HCT116 (cell line): ENCODE data around the gene SH2D3C. TPM values are rescaled to one million over a fixed set of nuclear protein-coding genes. Genes with fewer than 3 reads are reported as not detected.

Experiments
- ATAC-seq: fragments of 200-7000 bp; cut with Tn5 transposase; 2 replicates; pipeline ENCODE4 v1.9.1; 2020; ENCODE audit warnings: mild to moderate bottlenecking, moderate library complexity
- BruUV-seq: library from RNA; stranded (reverse); fragments of 400-500 nt; replicated peaks from 2 replicates; lab custom pipeline; 2021; lab: Mats Ljungman, UMichigan
- CTCF ChIA-PET: fragments of 300-600 bp; sonication (Branson Sonifier 250); formaldehyde crosslinking; loops from one replicate; lab custom pipeline; 2021; ENCODE audit warnings: antibody characterized with exemption; lab: Charles Lee
- POLR2A ChIA-PET: fragments of 300-600, 350-600 bp; sonication (Branson Sonifier 250); formaldehyde crosslinking; loops from one replicate; lab custom pipeline; 2021; ENCODE audit warnings: antibody characterized with exemption; lab: Charles Lee
- RAD21 ChIA-PET, 2 experiments: fragments of 300-600 bp; sonication (Branson Sonifier 250); formaldehyde crosslinking; loops; one replicate each; lab custom pipeline; 2023; ENCODE audit warnings: low total read pairs in 2 of 2; ENCODE audit not compliant: uncharacterized antibody in 2 of 2, unreplicated experiment in 2 of 2, low non-redundant PET in 1 of 2; lab: Charles Lee
- DNase-seq: peaks from one replicate; pipeline ENCODE4 v3.0.0-alpha.2; 2010; ENCODE audit warnings: low read depth, low spot score
- H2AFZ ChIP-seq: fragments of 200-600 bp; shearing (Covaris generic), sonication (generic); 2 replicates; pipeline ENCODE4 v1.6.1; 2017; ENCODE audit warnings: low read depth, mixed run types, mixed read lengths, antibody characterized with exemption, low read length; ENCODE audit not compliant: poor library complexity, severe bottlenecking
- H3K27ac ChIP-seq: 2 replicates; pipeline ENCODE4 v1.5.1; 2012; ENCODE audit warnings: low read depth, low read length
- H3K27me3 ChIP-seq: fragments of 200-600 bp; sonication (generic); 2 replicates; pipeline ENCODE4 v1.6.1; 2016; ENCODE audit warnings: mixed run types, low read length, mixed read lengths; ENCODE audit not compliant: insufficient read depth
- H3K36me3 ChIP-seq, 2 experiments: fragments of 200-500 bp in 1 of 2; fragments of 200-600 bp in 1 of 2; sonication (Bioruptor generic) in 1 of 2; sonication (generic) in 1 of 2; 2 replicates each; pipeline versions ENCODE4 v1.5.1 to v1.6.1; 2014 to 2016; ENCODE audit warnings: low read length in 2 of 2, inconsistent platforms in 1 of 2, mixed read lengths in 1 of 2, mixed run types in 1 of 2; ENCODE audit not compliant: insufficient read depth in 2 of 2, control insufficient read depth in 1 of 2
- H3K4me1 ChIP-seq, 2 experiments: fragments of 200-600 bp in 1 of 2; sonication (generic) in 1 of 2; 2 replicates each; pipeline versions ENCODE4 v1.5.1 to v1.6.1; 2012 to 2017; ENCODE audit warnings: low read length in 2 of 2, inconsistent platforms in 1 of 2, mild to moderate bottlenecking in 1 of 2, mixed read lengths in 1 of 2, mixed run types in 1 of 2, moderate library complexity in 1 of 2; ENCODE audit not compliant: insufficient read depth in 2 of 2, control insufficient read depth in 1 of 2
- H3K4me2 ChIP-seq: fragments of 200-600 bp; sonication (generic); 2 replicates; pipeline ENCODE4 v1.6.1; 2017; ENCODE audit warnings: mixed run types, low read length, mixed read lengths
- H3K4me3 ChIP-seq, 2 experiments: fragments of 200-600 bp in 1 of 2; sonication (generic) in 1 of 2; replicated peaks in 1 of 2; 2 replicates each; pipeline ENCODE4 v1.5.1; 2011 to 2016; ENCODE audit warnings: low read length in 2 of 2, control low read depth in 1 of 2, low read depth in 1 of 2, mild to moderate bottlenecking in 1 of 2, mixed read lengths in 1 of 2, mixed run types in 1 of 2
- H3K79me2 ChIP-seq: fragments of 200-600 bp; sonication (generic); 2 replicates; pipeline ENCODE4 v1.6.1; 2017; ENCODE audit warnings: mild to moderate bottlenecking, mixed run types, low read length, moderate library complexity, mixed read lengths; ENCODE audit not compliant: insufficient read depth
- H3K9ac ChIP-seq: fragments of 200-600 bp; sonication (generic); 2 replicates; pipeline ENCODE4 v1.6.1; 2016; ENCODE audit warnings: low read length, mixed read lengths
- H3K9me2 ChIP-seq: fragments of 200-600 bp; sonication (generic), shearing (Covaris generic); 2 replicates; pipeline ENCODE4 v1.6.1; 2017; ENCODE audit warnings: mixed run types, mild to moderate bottlenecking, moderate library complexity; ENCODE audit not compliant: insufficient read depth
- H3K9me3 ChIP-seq, 2 experiments: fragments of 200-500 bp in 1 of 2; fragments of 200-600 bp in 1 of 2; sonication (Bioruptor generic) in 1 of 2; sonication (generic) in 1 of 2; 2 replicates each; pipeline ENCODE4 v1.6.1; 2014 to 2017; ENCODE audit warnings: low read length in 2 of 2, mixed read lengths in 2 of 2, inconsistent platforms in 1 of 2, low read depth in 1 of 2, mild to moderate bottlenecking in 1 of 2, mixed run types in 1 of 2, moderate library complexity in 1 of 2; ENCODE audit not compliant: control insufficient read depth in 1 of 2, insufficient read depth in 1 of 2
- H4K20me1 ChIP-seq: fragments of 200-600 bp; sonication (generic), shearing (Covaris generic); 2 replicates; pipeline ENCODE4 v1.6.1; 2017; ENCODE audit warnings: mixed run types, mild to moderate bottlenecking, moderate library complexity; ENCODE audit not compliant: insufficient read depth
- ATF3 ChIP-seq: IDR thresholded peaks from 2 replicates; pipeline ENCODE4 v1.6.1; 2012
- CBX3 ChIP-seq: IDR thresholded peaks from 2 replicates; pipeline ENCODE4 v1.6.1; 2012; ENCODE audit warnings: low read depth
- CEBPB ChIP-seq: IDR thresholded peaks from 2 replicates; pipeline ENCODE4 v1.6.1; 2012; ENCODE audit warnings: low read depth
- CTCF ChIP-seq, 3 experiments: fragments of 200-600 bp in 1 of 3; sonication (generic) in 1 of 3; IDR thresholded peaks in 2 of 3; conservative IDR thresholded peaks in 1 of 3; 2 replicates each; pipeline ENCODE4 v1.5.1; 2012 to 2017; ENCODE audit warnings: low read depth in 2 of 3, low read length in 2 of 3, antibody characterized with exemption in 1 of 3, borderline replicate concordance in 1 of 3, control low read depth in 1 of 3, mild to moderate bottlenecking in 1 of 3, mixed read lengths in 1 of 3, mixed run types in 1 of 3, moderate library complexity in 1 of 3; ENCODE audit not compliant: insufficient read depth in 1 of 3
- EGR1 ChIP-seq: IDR thresholded peaks from 2 replicates; pipeline ENCODE4 v1.6.1; 2012; ENCODE audit warnings: low read depth
- EZH2 ChIP-seq: fragments of 200-600 bp; sonication (generic); IDR thresholded peaks from 2 replicates; pipeline ENCODE4 v1.6.1; 2017; ENCODE audit warnings: antibody characterized with exemption, mixed run types
- JUND ChIP-seq: IDR thresholded peaks from 2 replicates; pipeline ENCODE4 v1.6.1; 2012
- POLR2AphosphoS5 ChIP-seq: IDR thresholded peaks from 2 replicates; pipeline ENCODE4 v1.6.1; 2011; ENCODE audit warnings: mild to moderate bottlenecking, low read depth, low read length, moderate library complexity
- RAD21 ChIP-seq: IDR thresholded peaks from 2 replicates; pipeline ENCODE4 v1.6.1; 2012; ENCODE audit warnings: low read depth, mild to moderate bottlenecking
- SIN3A ChIP-seq: IDR thresholded peaks from 2 replicates; pipeline ENCODE4 v1.6.1; 2012; ENCODE audit warnings: low read depth
- SRF ChIP-seq: IDR thresholded peaks from 2 replicates; pipeline ENCODE4 v1.6.1; 2012; ENCODE audit warnings: low read depth
- ZNF274 ChIP-seq: fragments of 200-500 bp; sonication (Bioruptor generic); IDR thresholded peaks from 2 replicates; pipeline ENCODE4 v1.6.1; 2014; ENCODE audit warnings: mild to moderate bottlenecking, low read depth, low read length, inconsistent platforms
- intact Hi-C: fragments of 100-400 bp; cut with micrococcal nuclease; formaldehyde crosslinking; loops from 2 replicates; pipeline ENCODE4 v1.10.0; 2022
- total RNA-seq: library from RNA; stranded (reverse); gene quantifications from one replicate; pipeline ENCODE4 v1.2.1, GENCODE V29; 2021; ENCODE audit not compliant: unreplicated experiment

The SH2D3C gene
- total RNA-seq, 1 experiment from 2014 or later = 1.3 TPM

DNA sequence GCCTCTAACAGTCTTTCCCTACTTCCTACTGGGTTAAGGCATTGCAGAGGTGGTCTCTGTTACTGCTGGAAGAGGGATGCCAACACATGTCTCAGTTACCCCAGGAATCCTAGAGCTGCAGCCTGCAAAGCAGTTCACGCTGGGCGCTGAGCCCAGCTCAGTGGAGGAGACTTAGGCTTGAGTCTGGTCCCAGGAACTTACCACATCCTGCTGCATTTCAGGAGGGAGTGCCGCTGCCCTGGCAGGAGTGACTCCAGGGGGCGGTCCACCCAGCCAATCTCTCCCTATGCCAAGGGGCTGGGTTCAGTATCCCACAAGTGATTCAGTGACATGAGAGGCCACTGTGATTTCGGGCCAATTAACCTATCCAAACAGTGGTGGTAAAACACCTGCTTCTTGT is 55.0 kb downstream of the SH2D3C start:
- no peak overlapping the region for H3K4me3 ChIP-seq
- H4K20me1 ChIP-seq = no peaks in the 10 kb centered on the region
- CTCF ChIA-PET = interaction anchor here (2.7 kb wide), 1 partner anchor 11 kb away, joined by 17 read pairs; the partner anchor contains the start of gene TOR2A
- POLR2A ChIA-PET = interaction anchor here (1.1 kb wide), 1 partner anchor 11 kb away, joined by 3 read pairs; the partner anchor contains the start of gene TOR2A
- peak overlapping the region; percentile 50; the same call in 1 of the 2 replicates for H3K27ac ChIP-seq
- no peaks in the 10 kb centered on the region for H3K79me2 ChIP-seq
- H3K9ac ChIP-seq = no peak overlapping the region
- RAD21 ChIA-PET = no interaction called here
- no peaks in the 10 kb centered on the region for H3K9me3 ChIP-seq
- ATAC-seq (no peak), DNase-seq (no peak)
- peak overlapping the region; percentile 10; the same call in 1 of the 2 replicates for H3K4me2 ChIP-seq
- TF ChIP-seq RAD21 (no peak), CTCF (IDR thresholded peaks at IDR 0.05 in 2 of 3, conservative IDR thresholded peaks at IDR 0.05 in 1 of 3; ENCODE audit: borderline replicate concordance in 1 of 3, insufficient read depth in 1 of 3, low read depth in 2 of 3, low read length in 2 of 3) (no peak), CBX3 (no peak), SIN3A (no peak), POLR2AphosphoS5 (no peak), JUND (no peak), CEBPB (no peak)
- no peaks in the 10 kb centered on the region for H3K27me3 ChIP-seq
- peaks cover 54 to 62% of the 10 kb centered on the region in 2 experiments for H3K4me1 ChIP-seq
- no peak overlapping the region for H2AFZ ChIP-seq
- H3K9me2 ChIP-seq = no peaks in the 10 kb centered on the region
- no peaks in the 10 kb centered on the region for H3K36me3 ChIP-seq
- intact Hi-C loops = loop anchor here (5.0 kb wide), 2 partner anchors 111 to 201 kb away; partner anchors contain the start of gene STXBP1
- BruUV-seq = no TSS peak

- Histone ChIP-seq H3K9me2 (no peaks in the 10 kb centered on the region), H3K9ac (no peak overlapping the region), H3K4me3 (no peak overlapping the region), H4K20me1 (no peaks in the 10 kb centered on the region), H3K27ac (peak overlapping the region; percentile 8; the same call in 1 of the 2 replicates), H3K4me1 (peaks cover 54 to 62% of the 10 kb centered on the region in 2 experiments), H2AFZ (no peak overlapping the region), H3K79me2 (no peaks in the 10 kb centered on the region), H3K27me3 (no peaks in the 10 kb centered on the region), H3K4me2 (no peak overlapping the region), H3K36me3 (no peaks in the 10 kb centered on the region), H3K9me3 (no peaks in the 10 kb centered on the region)
- RAD21 ChIA-PET = no interaction called here
- no peak for ATAC-seq
- TF ChIP-seq ZNF274 (no peak), RAD21 (no peak), ATF3 (no peak), EGR1 (no peak), EZH2 (no peak), CBX3 (no peak), SRF (no peak), CTCF (IDR thresholded peaks at IDR 0.05 in 2 of 3, conservative IDR thresholded peaks at IDR 0.05 in 1 of 3; ENCODE audit: borderline replicate concordance in 1 of 3, insufficient read depth in 1 of 3, low read depth in 2 of 3, low read length in 2 of 3) (no peak)
- BruUV-seq = no TSS peak
- intact Hi-C loops = loop anchor here (5.0 kb wide), 2 partner anchors 111 to 201 kb away; partner anchors contain the start of gene STXBP1
- POLR2A ChIA-PET = interaction anchor here (1.1 kb wide), 1 partner anchor 12 kb away, joined by 3 read pairs; the partner anchor contains the start of gene TOR2A
- no peak for DNase-seq
- CTCF ChIA-PET = interaction anchor here (2.7 kb wide), 1 partner anchor 12 kb away, joined by 17 read pairs; the partner anchor contains the start of gene TOR2A
Measured at GRCh38 chr9:127723013-127723412, 55.5 kb downstream of the SH2D3C start.
